GM19023 (cell line): ENCODE measurements around the gene SASH3.

Experiments
- ATAC-seq: cut with Tn5 transposase; IDR thresholded peaks from one replicate; pipeline ENCODE4 v1.9.1; 2021; ENCODE audit warnings: mild to moderate bottlenecking, moderate library complexity; ENCODE audit not compliant: unreplicated experiment

The SASH3 gene

GRCh38 chrX:129759576-129760061, 20.1 kb upstream of the SASH3 start:
- no peak for ATAC-seq

DNA sequence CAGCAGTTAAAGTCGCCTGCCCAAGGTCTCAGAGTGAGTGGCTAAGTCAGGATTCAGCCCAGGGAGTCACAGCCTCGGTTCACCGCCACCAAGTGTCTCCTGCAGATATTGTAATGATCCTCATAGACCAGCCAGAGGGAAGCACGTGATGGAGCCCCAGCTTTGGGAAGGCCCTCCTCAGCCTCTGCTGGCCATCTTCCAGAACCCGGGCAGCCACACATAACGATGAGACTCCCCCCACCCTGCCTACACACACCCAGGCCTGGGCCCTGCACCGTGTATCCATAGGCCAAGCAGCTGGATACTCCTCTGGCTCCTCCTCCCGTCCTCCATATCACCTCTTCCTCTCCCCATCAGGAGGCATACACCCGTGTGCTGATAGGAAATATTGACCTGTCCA, 19.6 kb upstream of the SASH3 start:
- ATAC-seq: no peak

- ATAC-seq: no peak
Observed at GRCh38 chrX:129760981-129761380, 18.8 kb upstream of the SASH3 start.

DNA sequence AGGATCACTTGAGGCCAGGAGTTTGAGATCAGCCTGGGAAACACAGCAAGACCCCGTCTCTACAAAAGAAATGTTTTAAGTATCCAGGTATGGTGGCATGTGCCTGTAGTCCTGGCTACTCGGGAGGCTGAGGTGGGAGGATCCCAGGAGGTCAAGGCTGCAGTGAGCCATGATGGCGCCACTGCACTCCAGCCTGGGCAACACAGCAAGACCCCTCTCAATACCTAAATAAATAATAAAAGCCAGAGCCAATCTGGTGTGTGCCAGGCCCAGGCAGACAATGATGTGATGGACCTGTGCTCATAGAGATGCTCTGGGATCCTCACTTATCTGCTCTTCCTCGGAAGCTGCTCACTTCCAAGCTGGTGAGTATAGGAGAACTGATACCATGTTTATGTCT, 18.2 kb upstream of the SASH3 start:
- ATAC-seq: no peak

GRCh38 chrX:129762448-129762847, 17.3 kb upstream of the SASH3 start:
- no peak for ATAC-seq

DNA sequence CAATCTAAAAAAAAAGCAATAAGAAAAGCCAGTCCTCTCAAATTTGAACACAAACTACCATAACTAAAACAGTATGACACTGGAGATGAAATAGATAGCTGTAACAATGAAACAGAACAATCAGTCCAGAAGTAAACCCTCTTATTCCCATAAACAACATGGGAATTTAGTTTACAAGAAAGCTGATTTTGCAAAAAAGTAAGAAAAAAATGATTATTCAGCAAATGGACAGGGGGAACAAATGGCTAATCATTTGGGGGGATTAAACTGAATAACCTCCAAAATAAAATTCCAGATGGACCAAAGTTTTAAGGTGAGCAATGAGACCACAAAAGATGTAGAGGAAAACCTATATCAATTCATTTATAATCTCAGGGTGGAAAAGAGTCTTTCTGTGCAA, 16.1 kb upstream of the SASH3 start:
- no peak for ATAC-seq

DNA sequence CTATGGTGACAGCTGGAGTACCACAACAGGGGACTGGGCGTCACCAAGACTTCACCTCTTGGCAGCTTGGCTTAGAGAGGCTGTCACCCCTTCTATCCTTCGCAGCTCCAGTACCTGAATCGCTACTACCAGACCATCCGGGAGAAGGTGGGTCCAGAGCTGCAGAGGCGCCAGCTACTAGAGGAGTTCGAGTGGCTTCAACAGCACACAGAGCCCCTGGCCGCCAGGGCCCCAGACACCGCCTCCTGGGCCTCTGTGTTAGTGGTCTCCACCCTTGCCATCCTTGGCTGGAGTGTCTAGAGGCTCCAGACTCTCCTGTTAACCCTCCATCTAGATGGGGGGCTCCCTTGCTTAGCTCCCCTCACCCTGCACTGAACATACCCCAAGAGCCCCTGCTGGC, 11.6 kb upstream of the SASH3 start:
- ATAC-seq: no peak

DNA sequence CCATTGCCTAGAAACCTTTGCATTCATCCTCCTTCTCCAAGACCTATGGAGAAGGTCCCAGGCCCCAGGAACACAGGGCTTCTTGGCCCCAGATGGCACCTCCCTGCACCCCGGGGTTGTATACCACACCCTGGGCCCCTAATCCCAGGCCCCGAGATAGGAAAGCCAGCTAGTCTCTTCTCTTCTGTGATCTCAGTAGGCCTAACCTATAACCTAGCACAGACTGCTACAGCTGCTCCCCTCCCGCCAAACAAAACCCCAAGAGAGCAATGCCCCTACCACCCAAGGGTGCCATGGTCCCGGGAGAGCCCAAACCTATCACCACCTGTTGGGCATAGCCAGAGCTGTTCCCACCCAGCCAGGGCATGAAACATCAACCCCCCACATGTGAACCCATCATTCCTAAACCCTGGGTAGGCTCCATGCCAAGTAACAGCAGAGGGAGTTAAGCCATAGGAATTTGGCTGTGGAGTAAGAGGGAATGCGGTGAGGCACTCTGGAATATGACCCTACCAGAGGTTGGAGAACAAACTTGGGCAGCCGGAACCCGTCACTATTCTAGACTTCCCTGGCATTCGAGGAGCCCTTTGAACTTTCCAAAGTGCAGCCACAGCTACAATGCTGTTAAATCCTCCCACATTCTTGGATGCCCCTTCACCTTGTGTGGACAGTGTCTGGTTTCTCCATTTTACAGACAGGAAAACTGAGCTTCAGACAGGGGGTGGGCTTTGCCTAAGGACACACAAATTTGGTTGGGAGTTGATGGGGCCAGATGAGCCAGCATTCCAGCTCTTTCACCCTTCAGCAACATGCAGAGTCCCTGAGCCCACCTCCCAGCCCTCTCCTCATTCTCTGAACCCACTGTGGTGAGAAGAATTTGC, 10.9 kb upstream of the SASH3 start:
- ATAC-seq: no peak

DNA sequence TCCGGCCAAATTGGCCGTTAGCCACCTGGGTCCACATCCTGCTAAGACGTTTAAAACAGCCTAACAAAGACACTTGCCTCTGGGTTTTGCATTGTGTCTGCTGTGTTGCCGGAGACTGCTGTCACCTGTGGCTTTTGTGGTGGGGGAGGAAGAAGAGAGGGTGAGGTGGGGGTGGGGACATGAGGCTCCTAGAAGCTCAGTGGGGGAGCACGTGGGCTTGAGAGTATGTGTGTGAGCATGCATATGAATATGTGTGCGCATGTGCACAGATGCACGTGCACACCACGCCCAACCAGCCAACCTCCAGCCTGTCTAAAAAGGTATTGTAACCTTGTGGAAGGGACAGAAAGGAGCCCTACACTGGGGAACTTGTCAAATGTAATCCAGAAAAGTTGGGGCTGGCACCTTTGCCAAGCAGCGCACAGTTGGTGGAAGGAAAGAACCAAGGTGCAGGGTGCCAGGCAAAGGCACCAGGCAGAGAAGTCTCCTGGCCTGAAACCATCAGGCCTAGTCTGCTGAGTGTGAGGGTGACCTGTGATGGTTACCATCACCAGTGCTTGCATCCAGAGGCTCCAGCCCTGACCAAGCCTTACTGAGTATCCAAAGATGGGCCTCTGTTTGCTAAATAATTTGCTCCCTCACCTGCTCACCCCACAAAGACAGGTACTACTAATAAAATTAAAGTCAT, 10.1 kb upstream of the SASH3 start:
- ATAC-seq: peak; percentile 42

- no peak for ATAC-seq
Observed at GRCh38 chrX:129771266-129771995, 8.3 kb upstream of the SASH3 start.

DNA sequence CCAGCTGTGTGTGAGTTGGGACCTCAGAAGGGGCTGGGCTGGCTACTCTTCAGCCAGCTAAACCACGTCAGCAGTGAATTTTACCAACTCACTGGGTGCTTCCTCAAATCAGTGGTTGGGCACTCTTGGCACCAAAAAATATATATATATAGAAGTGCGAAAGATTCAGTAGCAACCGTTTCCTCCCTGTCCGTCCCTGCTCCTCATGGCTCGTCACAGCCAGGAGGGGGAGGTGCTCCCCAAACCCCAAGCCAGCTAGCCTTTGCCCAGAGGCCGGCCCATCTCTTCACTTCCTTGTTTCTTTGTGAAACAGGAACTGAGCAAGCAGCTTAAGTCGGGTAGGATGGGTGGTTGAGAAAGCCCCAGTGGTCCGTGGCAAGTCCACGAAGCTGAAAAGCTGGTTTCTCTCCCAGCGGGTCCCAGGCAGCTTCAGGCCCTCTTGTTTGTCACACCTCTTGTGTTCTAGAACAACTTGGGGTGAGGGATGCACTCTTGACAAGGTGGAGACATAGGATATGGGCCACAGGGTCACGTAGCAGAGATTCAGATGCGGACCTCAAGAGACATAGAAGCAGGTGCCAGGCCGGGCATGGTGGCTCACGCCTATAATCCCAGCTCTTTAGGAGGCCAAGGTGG, 6.8 kb upstream of the SASH3 start:
- peak; percentile 69 for ATAC-seq

GRCh38 chrX:129773649-129774458, 5.9 kb upstream of the SASH3 start:
- ATAC-seq: no peak

DNA sequence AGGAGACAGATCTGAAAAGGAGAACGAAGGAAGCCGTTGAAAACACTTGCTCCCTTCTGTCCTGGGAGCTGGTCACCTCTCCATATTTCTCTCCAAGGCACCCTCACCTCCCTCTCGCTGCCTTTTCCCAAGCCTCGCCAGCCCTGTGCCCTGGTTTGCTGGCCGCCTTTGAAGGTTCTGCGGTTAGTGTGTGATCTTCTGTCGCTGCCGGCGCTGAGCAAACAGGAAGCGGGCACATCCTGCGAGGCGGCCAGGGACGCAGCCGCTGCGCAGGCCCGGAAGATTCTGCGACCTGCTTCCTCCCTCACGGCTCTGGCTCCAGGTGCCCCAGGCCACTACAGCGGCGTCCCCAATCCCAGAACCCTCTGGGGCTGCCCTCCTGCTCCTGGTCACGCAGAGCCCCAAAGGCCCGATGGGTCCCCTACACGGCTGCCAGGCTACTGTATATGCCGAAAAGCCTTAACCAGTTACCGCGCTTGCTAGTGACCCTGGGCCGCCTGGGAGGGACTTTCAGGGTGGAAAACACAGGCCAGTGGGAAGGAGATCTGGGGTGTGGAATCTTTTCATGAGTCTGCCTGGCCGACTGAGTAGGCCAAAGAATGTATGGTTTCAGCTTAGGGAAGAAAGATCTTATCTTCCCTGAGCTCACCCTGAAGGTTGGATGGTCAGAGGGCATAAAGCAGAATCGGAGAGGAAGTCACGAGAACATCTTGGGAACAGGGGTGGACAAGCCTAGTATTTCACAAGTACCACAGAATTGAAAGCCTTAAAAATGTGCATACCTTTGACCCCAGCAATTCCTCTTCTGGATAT, 2.3 kb upstream of the SASH3 start:
- peak; percentile 23 for ATAC-seq

- no peak for ATAC-seq
Observed at GRCh38 chrX:129779086-129779672, 570 bp upstream of the SASH3 start.

- ATAC-seq: no peak
Observed at GRCh38 chrX:129780441-129781105, 824 bp downstream of the SASH3 start.

- ATAC-seq: peak; percentile 72
Observed at GRCh38 chrX:129781134-129781672, 1.5 kb downstream of the SASH3 start.

DNA sequence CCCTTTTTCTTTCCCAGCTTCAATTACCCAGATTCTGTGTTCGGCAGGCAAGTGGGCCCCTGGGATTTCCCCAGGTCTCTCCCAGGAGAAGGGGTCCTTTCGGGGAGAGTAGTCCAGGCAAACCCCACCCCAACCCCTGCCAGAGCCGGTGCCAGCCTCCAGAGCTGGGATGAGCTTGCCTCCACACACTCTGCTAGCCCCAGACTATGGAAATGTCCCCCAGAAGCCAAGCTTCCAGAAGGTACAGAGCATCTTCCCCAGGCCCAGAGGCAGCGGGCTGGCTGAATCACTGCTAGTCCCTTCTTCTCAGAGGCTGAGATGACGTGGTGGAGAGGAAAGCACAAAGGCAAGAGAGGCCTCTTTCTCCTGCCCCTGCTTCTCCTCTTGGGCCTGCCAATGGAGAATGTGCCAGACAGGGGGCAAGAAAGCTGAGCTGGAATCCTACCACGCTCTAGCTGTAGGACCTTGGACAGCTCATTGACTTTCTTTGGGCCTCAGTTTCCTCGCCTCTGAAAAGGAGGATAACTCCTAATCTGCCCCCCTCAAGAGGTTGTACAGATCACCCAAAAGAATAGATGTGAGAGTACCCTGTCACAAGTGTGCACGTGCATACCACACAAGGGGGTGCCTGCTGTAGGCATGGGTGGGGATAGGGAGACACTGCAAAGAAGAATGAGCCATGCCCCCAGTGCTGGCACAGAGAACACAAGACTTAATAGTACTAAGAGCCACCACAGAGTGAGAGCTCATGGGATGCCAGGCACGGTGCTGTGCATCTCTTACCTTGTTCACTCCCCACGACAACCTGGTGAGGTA, 2.1 kb downstream of the SASH3 start:
- ATAC-seq: no peak
